HG03060 (cell line): ENCODE results near the gene ERP29.
"Not testable (repeated sequence)": the region's sequence is repeated elsewhere in the genome, so short reads cannot be mapped to it uniquely, and the experiment has no call there.

Experiments
- ATAC-seq: cut with Tn5 transposase; IDR thresholded peaks from one replicate; pipeline ENCODE4 v1.9.1; 2021; ENCODE audit warnings: low read depth, moderate number of reproducible peaks; ENCODE audit not compliant: unreplicated experiment

The ERP29 gene

GRCh38 chr12:112031472-112031871 is 18.2 kb downstream of the ERP29 start:
- no peak for ATAC-seq

- no peak for ATAC-seq
Observed at GRCh38 chr12:112032292-112032691, 19.1 kb downstream of the ERP29 start.

- no peak for ATAC-seq
Observed at GRCh38 chr12:112035219-112035785, 22.1 kb downstream of the ERP29 start.

- ATAC-seq, result not testable (repeated sequence)
Observed at GRCh38 chr12:112036614-112037013, 23.4 kb downstream of the ERP29 start.

GRCh38 chr12:112046003-112046402 is 32.8 kb downstream of the ERP29 start:
- ATAC-seq, result no peak

GRCh38 chr12:112049351-112049750 is 36.1 kb downstream of the ERP29 start:
- no peak for ATAC-seq

- ATAC-seq, result no peak
Observed at GRCh38 chr12:112061137-112061536, 47.9 kb downstream of the ERP29 start.

- ATAC-seq, result no peak
Observed at GRCh38 chr12:112063273-112063672, 50.0 kb downstream of the ERP29 start.

GRCh38 chr12:112066566-112066965 is 53.3 kb downstream of the ERP29 start:
- ATAC-seq, result no peak
